ENCODE measurements around the gene ADRM1. TPM values are rescaled to one million over a fixed set of nuclear protein-coding genes. Genes with fewer than 3 reads are reported as not detected.

ADRM1 gene
- total RNA-seq, 6 donors from 2014 or later, result 57.6 to 158 (median 91.6) TPM

GRCh38 chr20:62258499-62259293, 44.1 kb upstream of the ADRM1 start:
- DNase-seq, result no peak
- peaks cover 3 to 73% (median 54%) of the 10 kb centered on the region in 4 donors for H3K36me3 ChIP-seq
- ATAC-seq (ENCODE audit: low FRiP score in 2 of 2), result peak in 1 of 2 donors; percentile 84
- no peaks in the 10 kb centered on the region for H3K9me3 ChIP-seq
- no peaks in the 10 kb centered on the region for H3K27me3 ChIP-seq
- H3K4me1 ChIP-seq, result no peaks in the 10 kb centered on the region
- H3K27ac ChIP-seq, result no peak overlapping the region
- TF ChIP-seq POLR2AphosphoS5 (IDR thresholded peaks at IDR 0.05) (no peak), EP300 (IDR thresholded peaks at IDR 0.05) (no peak), POLR2A (IDR thresholded peaks at IDR 0.05) (no peak), CTCF (IDR thresholded peaks at IDR 0.05) (no peak)
- H3K4me3 ChIP-seq, result no peak overlapping the region
- whole genome bisulfite sequencing, 2 donors, result 84 to 93% methylated on average over 16 to 20 of the region's 20 CpGs

- DNase-seq, result no peak
- Histone ChIP-seq H3K27me3 (no peaks in the 10 kb centered on the region), H3K36me3 (peaks cover 3 to 78% (median 58%) of the 10 kb centered on the region in 4 donors), H3K4me3 (no peak overlapping the region), H3K9me3 (no peaks in the 10 kb centered on the region), H3K27ac (no peak overlapping the region), H3K4me1 (no peaks in the 10 kb centered on the region)
- 91 to 96% methylated on average over 5 to 8 of the region's 8 CpGs for whole genome bisulfite sequencing, 2 donors
- TF ChIP-seq POLR2AphosphoS5 (IDR thresholded peaks at IDR 0.05), result no peak
- TF ChIP-seq POLR2A (IDR thresholded peaks at IDR 0.05), result no peak
- no peak for TF ChIP-seq EP300 (IDR thresholded peaks at IDR 0.05)
- TF ChIP-seq CTCF (IDR thresholded peaks at IDR 0.05), result no peak
- ATAC-seq (ENCODE audit: low FRiP score in 2 of 2), result no peak
Measured at GRCh38 chr20:62259294-62259565, 43.6 kb upstream of the ADRM1 start.

GRCh38 chr20:62262064-62262463, 40.7 kb upstream of the ADRM1 start:
- no peak for DNase-seq
- no peak for ATAC-seq (ENCODE audit: low FRiP score in 2 of 2)
- H3K27ac ChIP-seq, result no peak overlapping the region

GRCh38 chr20:62263396-62263795, 39.4 kb upstream of the ADRM1 start:
- TF ChIP-seq POLR2A (IDR thresholded peaks at IDR 0.05), result no peak
- no peak for TF ChIP-seq CTCF (IDR thresholded peaks at IDR 0.05)
- no peak for TF ChIP-seq EP300 (IDR thresholded peaks at IDR 0.05)
- TF ChIP-seq POLR2AphosphoS5 (IDR thresholded peaks at IDR 0.05), result no peak
- Histone ChIP-seq H3K4me3 (no peak overlapping the region), H3K27ac (no peak overlapping the region), H3K4me1 (no peaks in the 10 kb centered on the region), H3K9me3 (no peaks in the 10 kb centered on the region), H3K36me3 (peaks cover 0 to 90% (median 55%) of the 10 kb centered on the region in 4 donors), H3K27me3 (no peaks in the 10 kb centered on the region)
- ATAC-seq (ENCODE audit: low FRiP score in 2 of 2) (no peak), DNase-seq (no peak)
- WGBS, 2 donors, result 94% methylated on average over 12 to 14 of the region's 14 CpGs

More at GRCh38 chr20:62262064-62262463, 40.7 kb upstream of the ADRM1 start:
- WGBS, 2 donors, result 93 to 96% methylated on average over 9 to 10 of the region's 10 CpGs
- H3K4me1 ChIP-seq, result no peaks in the 10 kb centered on the region
- no peaks in the 10 kb centered on the region for H3K9me3 ChIP-seq
- H3K4me3 ChIP-seq, result no peak overlapping the region
- no peak for TF ChIP-seq POLR2A (IDR thresholded peaks at IDR 0.05)
- no peak for TF ChIP-seq CTCF (IDR thresholded peaks at IDR 0.05)
- TF ChIP-seq POLR2AphosphoS5 (IDR thresholded peaks at IDR 0.05), result no peak
- no peak for TF ChIP-seq EP300 (IDR thresholded peaks at IDR 0.05)
- no peaks in the 10 kb centered on the region for H3K27me3 ChIP-seq
- peaks cover under 1 to 89% (median 59%) of the 10 kb centered on the region in 4 donors for H3K36me3 ChIP-seq

DNA sequence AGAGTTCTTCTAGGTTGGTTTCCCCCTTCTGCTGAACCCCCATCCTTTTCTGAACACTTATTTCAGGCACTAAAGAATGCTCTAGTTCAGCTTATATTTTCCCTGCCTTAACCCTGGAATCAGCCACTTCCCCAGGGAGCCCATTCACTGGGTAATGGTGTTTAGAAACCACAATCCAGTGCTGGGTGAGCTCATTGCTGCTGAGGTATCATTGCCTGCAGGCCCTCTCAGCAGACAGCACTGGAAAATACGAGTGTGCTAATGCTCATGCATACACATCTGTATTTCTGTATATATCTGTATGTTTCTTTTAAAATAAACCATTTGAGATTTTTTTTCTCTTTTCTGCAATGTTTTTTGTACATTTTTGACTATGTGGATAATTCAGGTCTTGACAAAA, 37.4 kb upstream of the ADRM1 start:
- no peak for ATAC-seq (ENCODE audit: low FRiP score in 2 of 2)
- Histone ChIP-seq H3K4me3 (no peak overlapping the region), H3K36me3 (peaks cover 0 to 89% (median 47%) of the 10 kb centered on the region in 4 donors), H3K9me3 (no peaks in the 10 kb centered on the region), H3K27me3 (no peaks in the 10 kb centered on the region), H3K27ac (no peak overlapping the region), H3K4me1 (no peaks in the 10 kb centered on the region)
- WGBS, 2 donors, result 100% methylated on average over 1 of the region's 1 CpG
- TF ChIP-seq POLR2AphosphoS5 (IDR thresholded peaks at IDR 0.05), result no peak
- no peak for TF ChIP-seq CTCF (IDR thresholded peaks at IDR 0.05)
- no peak for TF ChIP-seq EP300 (IDR thresholded peaks at IDR 0.05)
- TF ChIP-seq POLR2A (IDR thresholded peaks at IDR 0.05), result no peak
- DNase-seq, result no peak
